ENCODE results near the gene TTC7B.

GRCh38 chr14:90829677-90830076 is 13.4 kb upstream of the TTC7B start:
- TF ChIP-seq, protein P1, sequence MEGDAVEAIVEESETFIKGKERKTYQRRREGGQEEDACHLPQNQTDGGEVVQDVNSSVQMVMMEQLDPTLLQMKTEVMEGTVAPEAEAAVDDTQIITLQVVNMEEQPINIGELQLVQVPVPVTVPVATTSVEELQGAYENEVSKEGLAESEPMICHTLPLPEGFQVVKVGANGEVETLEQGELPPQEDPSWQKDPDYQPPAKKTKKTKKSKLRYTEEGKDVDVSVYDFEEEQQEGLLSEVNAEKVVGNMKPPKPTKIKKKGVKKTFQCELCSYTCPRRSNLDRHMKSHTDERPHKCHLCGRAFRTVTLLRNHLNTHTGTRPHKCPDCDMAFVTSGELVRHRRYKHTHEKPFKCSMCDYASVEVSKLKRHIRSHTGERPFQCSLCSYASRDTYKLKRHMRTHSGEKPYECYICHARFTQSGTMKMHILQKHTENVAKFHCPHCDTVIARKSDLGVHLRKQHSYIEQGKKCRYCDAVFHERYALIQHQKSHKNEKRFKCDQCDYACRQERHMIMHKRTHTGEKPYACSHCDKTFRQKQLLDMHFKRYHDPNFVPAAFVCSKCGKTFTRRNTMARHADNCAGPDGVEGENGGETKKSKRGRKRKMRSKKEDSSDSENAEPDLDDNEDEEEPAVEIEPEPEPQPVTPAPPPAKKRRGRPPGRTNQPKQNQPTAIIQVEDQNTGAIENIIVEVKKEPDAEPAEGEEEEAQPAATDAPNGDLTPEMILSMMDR (IDR thresholded peaks at IDR 0.05; ENCODE audit: insufficient read depth, low read length, poor library complexity, severe bottlenecking) = no peak
- no peak for TF ChIP-seq EZH2phosphoT487 (conservative IDR thresholded peaks at IDR 0.05; ENCODE audit: low read length)

All from SU-DHL-6 (cell line).